SKM-1 treated with dmso at 0.1 percent for 144 hours (cell line): ENCODE data around the gene CCL8.

ENCODE experiments used
- DNase-seq: peaks from one replicate; lab custom pipeline; 2025; ENCODE audit not compliant: unreplicated experiment; lab: John Stamatoyannopoulos, UW

CCL8 gene

GRCh38 chr17:34319039-34319483 is at the start of gene CCL8:
Gene CCL8, plus strand, starts transcription at chr17:34319435. Its CDS starts 67 bp downstream, at chr17:34319502.
- no peak for DNase-seq

- no peak for DNase-seq
Measured at GRCh38 chr17:34269969-34270368, 49.3 kb upstream of the CCL8 start, which contains the start of gene CCL7. Gene CCL7, plus strand, starts transcription at chr17:34270221. Its CDS starts 70 bp downstream, at chr17:34270291.

GRCh38 chr17:34275881-34276280 is 43.4 kb upstream of the CCL8 start:
- no peak for DNase-seq

GRCh38 chr17:34276826-34277225 is 42.4 kb upstream of the CCL8 start:
- DNase-seq, result no peak

- DNase-seq, result no peak
Measured at GRCh38 chr17:34283571-34283970, 35.7 kb upstream of the CCL8 start.

- DNase-seq, result no peak
Measured at GRCh38 chr17:34285286-34285792, 33.9 kb upstream of the CCL8 start, which contains the start of gene CCL11. Gene CCL11, plus strand, starts transcription at chr17:34285742. Its CDS starts 67 bp downstream, at chr17:34285809.

- no peak for DNase-seq
Measured at GRCh38 chr17:34287875-34288274, 31.4 kb upstream of the CCL8 start.

- DNase-seq, result no peak
Measured at GRCh38 chr17:34290586-34290985, 28.6 kb upstream of the CCL8 start.

GRCh38 chr17:34291721-34292348 is 27.4 kb upstream of the CCL8 start:
- DNase-seq, result no peak

GRCh38 chr17:34299027-34299426 is 20.2 kb upstream of the CCL8 start:
- DNase-seq, result no peak

GRCh38 chr17:34299956-34300577 is 19.2 kb upstream of the CCL8 start:
- no peak for DNase-seq

GRCh38 chr17:34300652-34301370 is 18.4 kb upstream of the CCL8 start:
- no peak for DNase-seq

GRCh38 chr17:34301986-34302385 is 17.2 kb upstream of the CCL8 start:
- no peak for DNase-seq

- DNase-seq, result no peak
Measured at GRCh38 chr17:34302636-34303035, 16.6 kb upstream of the CCL8 start.

- DNase-seq, result no peak
Measured at GRCh38 chr17:34303606-34304005, 15.6 kb upstream of the CCL8 start.

GRCh38 chr17:34305061-34305460 is 14.2 kb upstream of the CCL8 start:
- DNase-seq, result no peak

GRCh38 chr17:34305606-34306005 is 13.6 kb upstream of the CCL8 start:
- no peak for DNase-seq

GRCh38 chr17:34306466-34306865 is 12.8 kb upstream of the CCL8 start:
- DNase-seq, result no peak

- DNase-seq, result no peak
Measured at GRCh38 chr17:34307110-34307509, 12.1 kb upstream of the CCL8 start.

- no peak for DNase-seq
Measured at GRCh38 chr17:34308371-34308770, 10.9 kb upstream of the CCL8 start.

- no peak for DNase-seq
Measured at GRCh38 chr17:34311291-34311690, 7.9 kb upstream of the CCL8 start.

GRCh38 chr17:34312080-34312479 is 7.2 kb upstream of the CCL8 start:
- no peak for DNase-seq
